BLaER1 treated with 17β-estradiol and CSF1 and Interleukin-3, amounts not matched to agents 10 nM and 100 nM (cell line): ENCODE measurements around the gene BCAS2.
A peak's percentile ranks its signal among the peaks of the same experiment; 100 is the strongest.
"Not testable (repeated sequence)": the region's sequence is repeated elsewhere in the genome, so short reads cannot be mapped to it uniquely, and the experiment has no call there.

Experiments used
- H3K27ac ChIP-seq, 11 experiments: shearing (Covaris generic); formaldehyde crosslinking; 2 replicates each; pipeline ENCODE4 v1.8.1; 2022
- H3K27me3 ChIP-seq, 11 experiments: shearing (Covaris generic); formaldehyde crosslinking; 2 replicates each; pipeline ENCODE4 v1.8.1; 2022
- H3K36me3 ChIP-seq, 11 experiments: shearing (Covaris generic); formaldehyde crosslinking; 2 replicates each; pipeline ENCODE4 v1.8.1; 2022
- H3K4me1 ChIP-seq, 10 experiments: shearing (Covaris generic); formaldehyde crosslinking; 2 replicates each; pipeline ENCODE4 v1.8.1; 2022
- H3K4me2 ChIP-seq, 11 experiments: shearing (Covaris generic); formaldehyde crosslinking; 2 replicates each; pipeline ENCODE4 v1.8.1; 2022
- H3K4me3 ChIP-seq, 10 experiments: shearing (Covaris generic); formaldehyde crosslinking; 2 replicates each; pipeline ENCODE4 v1.8.1; 2022
- H3K9ac ChIP-seq, 11 experiments: shearing (Covaris generic); formaldehyde crosslinking; 2 replicates each; pipeline ENCODE4 v1.8.1; 2022
- H3K9me3 ChIP-seq, 11 experiments: shearing (Covaris generic); formaldehyde crosslinking; replicated peaks in 1 of 11; 2 replicates each; pipeline ENCODE4 v1.8.1; 2022
- H4K20me1 ChIP-seq, 11 experiments: shearing (Covaris generic); formaldehyde crosslinking; 2 replicates each; pipeline ENCODE4 v1.8.1; 2022
- Cebpa-rat ChIP-seq, 11 experiments: shearing (Covaris generic); IDR thresholded peaks; 2 replicates each; pipeline ENCODE4 v1.8.1; 2022

BCAS2 gene

GRCh38 chr1:114564141-114564540, 17.3 kb downstream of the BCAS2 start:
- Histone ChIP-seq H3K4me1 (peaks cover 0 to 12% (median 3%) of the 10 kb centered on the region in 10 experiments; a peak in 10 of 20 replicates), H3K4me3 (no peak overlapping the region), H3K4me2 (no peak overlapping the region), H3K27me3 (no peaks in the 10 kb centered on the region), H3K9me3 (peaks cover 4 to 20% (median 11%) of the 10 kb centered on the region in 11 experiments; a peak in 18 of 22 replicates), H3K27ac (no peak overlapping the region), H3K36me3 (peaks cover 47 to 62% (median 53%) of the 10 kb centered on the region in 11 experiments), H3K9ac (no peak overlapping the region), H4K20me1 (no peaks in the 10 kb centered on the region)
- no peak for TF ChIP-seq Cebpa-rat (IDR thresholded peaks at IDR 0.05)

- not testable (repeated sequence) for H3K27ac ChIP-seq, H3K9ac ChIP-seq, H3K27me3 ChIP-seq, H4K20me1 ChIP-seq, H3K4me2 ChIP-seq, H3K4me3 ChIP-seq
- H3K9me3 ChIP-seq, result peaks cover 4 to 20% (median 11%) of the 10 kb centered on the region in 11 experiments; a peak in 18 of 22 replicates
- H3K36me3 ChIP-seq, result peaks cover 36 to 51% (median 42%) of the 10 kb centered on the region in 11 experiments
- peaks cover 0 to 19% (median 5%) of the 10 kb centered on the region in 10 experiments; a peak in 10 of 20 replicates for H3K4me1 ChIP-seq
Measured at GRCh38 chr1:114562978-114563510, 18.4 kb downstream of the BCAS2 start.

- no peak overlapping the region for H3K4me3 ChIP-seq
- no peaks in the 10 kb centered on the region for H4K20me1 ChIP-seq
- H3K27me3 ChIP-seq, result no peaks in the 10 kb centered on the region
- H3K4me2 ChIP-seq, result no peak overlapping the region
- peaks cover 19 to 34% (median 25%) of the 10 kb centered on the region in 11 experiments for H3K36me3 ChIP-seq
- peaks cover 0 to 19% (median 5%) of the 10 kb centered on the region in 10 experiments; a peak in 10 of 20 replicates for H3K4me1 ChIP-seq
- no peak overlapping the region for H3K9ac ChIP-seq
- TF ChIP-seq Cebpa-rat (IDR thresholded peaks at IDR 0.05), result no peak
- no peak overlapping the region for H3K27ac ChIP-seq
- peaks cover 4 to 20% (median 11%) of the 10 kb centered on the region in 11 experiments; a peak in 18 of 22 replicates for H3K9me3 ChIP-seq
Measured at GRCh38 chr1:114561333-114561732, 20.1 kb downstream of the BCAS2 start.

GRCh38 chr1:114559356-114559755, 22.1 kb downstream of the BCAS2 start:
- Histone ChIP-seq H3K4me2 (peak overlapping the region in 4 of 11 experiments; percentile 29 to 47 (median 34); a peak in 7 of 22 replicates), H3K4me1 (peaks cover 0 to 19% (median 5%) of the 10 kb centered on the region in 10 experiments; a peak in 10 of 20 replicates), H3K27ac (peak overlapping the region in 1 of 11 experiments; percentile 30; a peak in 2 of 22 replicates), H3K36me3 (peaks cover 0 to 15% (median 5%) of the 10 kb centered on the region in 11 experiments; a peak in 19 of 22 replicates), H3K4me3 (no peak overlapping the region), H3K9ac (no peak overlapping the region), H3K27me3 (no peaks in the 10 kb centered on the region), H3K9me3 (peaks cover 4 to 15% (median 10%) of the 10 kb centered on the region in 11 experiments; a peak in 18 of 22 replicates), H4K20me1 (no peaks in the 10 kb centered on the region)
- TF ChIP-seq Cebpa-rat (IDR thresholded peaks at IDR 0.05), result no peak

GRCh38 chr1:114558544-114558943, 22.9 kb downstream of the BCAS2 start:
- no peak overlapping the region for H3K9ac ChIP-seq
- H4K20me1 ChIP-seq, result no peaks in the 10 kb centered on the region
- H3K4me1 ChIP-seq, result peaks cover 0 to 19% (median 5%) of the 10 kb centered on the region in 10 experiments; a peak in 10 of 20 replicates
- H3K27me3 ChIP-seq, result no peaks in the 10 kb centered on the region
- no peak overlapping the region for H3K4me3 ChIP-seq
- no peak for TF ChIP-seq Cebpa-rat (IDR thresholded peaks at IDR 0.05)
- peaks cover 3 to 12% (median 6%) of the 10 kb centered on the region in 11 experiments; a peak in 17 of 22 replicates for H3K9me3 ChIP-seq
- peaks cover 0 to 8% (median 0%) of the 10 kb centered on the region in 11 experiments; a peak in 2 of 22 replicates for H3K36me3 ChIP-seq
- peak overlapping the region in 1 of 11 experiments; percentile 30; a peak in 1 of 22 replicates for H3K27ac ChIP-seq
- peak overlapping the region in 2 of 11 experiments; percentile 29 to 30; a peak in 2 of 22 replicates for H3K4me2 ChIP-seq

GRCh38 chr1:114554577-114554976, 26.8 kb downstream of the BCAS2 start:
- Histone ChIP-seq H3K27ac (no peak overlapping the region), H4K20me1 (no peaks in the 10 kb centered on the region), H3K9ac (no peak overlapping the region), H3K9me3 (no peaks in the 10 kb centered on the region), H3K36me3 (no peaks in the 10 kb centered on the region), H3K4me1 (peaks cover 0 to 11% (median 4%) of the 10 kb centered on the region in 10 experiments; a peak in 10 of 20 replicates), H3K27me3 (no peaks in the 10 kb centered on the region), H3K4me2 (no peak overlapping the region), H3K4me3 (no peak overlapping the region)
- TF ChIP-seq Cebpa-rat (IDR thresholded peaks at IDR 0.05), result no peak

GRCh38 chr1:114552106-114552639, 29.2 kb downstream of the BCAS2 start:
- no peaks in the 10 kb centered on the region for H3K27me3 ChIP-seq
- no peak for TF ChIP-seq Cebpa-rat (IDR thresholded peaks at IDR 0.05)
- H3K27ac ChIP-seq, result no peak overlapping the region
- H3K9me3 ChIP-seq, result no peaks in the 10 kb centered on the region
- H4K20me1 ChIP-seq, result no peaks in the 10 kb centered on the region
- no peaks in the 10 kb centered on the region for H3K36me3 ChIP-seq
- H3K4me1 ChIP-seq, result no peaks in the 10 kb centered on the region; a peak in 1 of 20 replicates
- H3K9ac ChIP-seq, result no peak overlapping the region
- no peak overlapping the region for H3K4me2 ChIP-seq
- H3K4me3 ChIP-seq, result no peak overlapping the region

GRCh38 chr1:114551400-114551799, 30.0 kb downstream of the BCAS2 start:
- no peaks in the 10 kb centered on the region for H3K36me3 ChIP-seq
- no peak overlapping the region for H3K4me3 ChIP-seq
- no peaks in the 10 kb centered on the region; a peak in 1 of 20 replicates for H3K4me1 ChIP-seq
- no peak overlapping the region for H3K9ac ChIP-seq
- no peak for TF ChIP-seq Cebpa-rat (IDR thresholded peaks at IDR 0.05)
- H3K4me2 ChIP-seq, result no peak overlapping the region
- no peaks in the 10 kb centered on the region for H4K20me1 ChIP-seq
- H3K27ac ChIP-seq, result no peak overlapping the region
- H3K9me3 ChIP-seq, result no peaks in the 10 kb centered on the region
- H3K27me3 ChIP-seq, result no peaks in the 10 kb centered on the region

GRCh38 chr1:114550336-114550735, 31.1 kb downstream of the BCAS2 start:
- Histone ChIP-seq H3K4me3 (no peak overlapping the region), H3K9me3 (no peaks in the 10 kb centered on the region)
- TF ChIP-seq Cebpa-rat (IDR thresholded peaks at IDR 0.05), result no peak

More at GRCh38 chr1:114550336-114550735, 31.1 kb downstream of the BCAS2 start:
- Histone ChIP-seq H4K20me1 (no peaks in the 10 kb centered on the region), H3K9ac (no peak overlapping the region), H3K36me3 (no peaks in the 10 kb centered on the region), H3K27me3 (no peaks in the 10 kb centered on the region), H3K4me2 (no peak overlapping the region), H3K27ac (no peak overlapping the region), H3K4me1 (no peaks in the 10 kb centered on the region; a peak in 1 of 20 replicates)
